T-helper 1 cell (primary cell): Measurements from ENCODE around the gene ACSF3.
"Not testable (repeated sequence)": the region's sequence is repeated elsewhere in the genome, so short reads cannot be mapped to it uniquely, and the experiment has no call there.

Source experiments
- DNase-seq, 5 donors: peaks; one replicate each; pipeline ENCODE4 v3.0.0-alpha.2; 2012 to 2020

ACSF3 gene

GRCh38 chr16:89163297-89163696 is 69.6 kb downstream of the ACSF3 start:
- DNase-seq, result no peak

- no peak for DNase-seq
These were observed 70.8 kb downstream of the ACSF3 start for GRCh38 chr16:89164436-89164835.

- no peak for DNase-seq
These were observed 71.4 kb downstream of the ACSF3 start for GRCh38 chr16:89164847-89165680.

- not testable (repeated sequence) for DNase-seq
These were observed 72.0 kb downstream of the ACSF3 start for GRCh38 chr16:89165681-89165979.

GRCh38 chr16:89166696-89167424 is 73.2 kb downstream of the ACSF3 start:
- DNase-seq, result no peak

- peak; percentile 63 to 79 (median 75) for DNase-seq
These were observed 73.8 kb downstream of the ACSF3 start for GRCh38 chr16:89167425-89167941.

GRCh38 chr16:89168381-89169189 is 74.9 kb downstream of the ACSF3 start:
- DNase-seq, result no peak

- DNase-seq, result no peak
These were observed 76.1 kb downstream of the ACSF3 start for GRCh38 chr16:89169778-89170177.

GRCh38 chr16:89170346-89171215 is 76.9 kb downstream of the ACSF3 start:
- no peak for DNase-seq

GRCh38 chr16:89171216-89172170 is 77.8 kb downstream of the ACSF3 start, which contains the start of gene CDH15:
Gene CDH15, plus strand, starts transcription at chr16:89171748. Its CDS starts 84 bp downstream, at chr16:89171832.
- DNase-seq, result peak; percentile 92 to 98 (median 97)

GRCh38 chr16:89172171-89172527 is 78.5 kb downstream of the ACSF3 start:
- no peak for DNase-seq

GRCh38 chr16:89172528-89173173 is 79.0 kb downstream of the ACSF3 start:
- DNase-seq, result no peak

- DNase-seq, result no peak
These were observed 79.7 kb downstream of the ACSF3 start for GRCh38 chr16:89173174-89173921.

GRCh38 chr16:89174055-89174827 is 80.6 kb downstream of the ACSF3 start:
- DNase-seq, result no peak

- DNase-seq, result no peak
These were observed 81.2 kb downstream of the ACSF3 start for GRCh38 chr16:89174877-89175276.

- DNase-seq, result no peak
These were observed 81.9 kb downstream of the ACSF3 start for GRCh38 chr16:89175280-89176146.

GRCh38 chr16:89176147-89176690 is 82.6 kb downstream of the ACSF3 start:
- DNase-seq, result no peak
